GM19395 (cell line): ENCODE results near the gene HOXA3.

Source experiments
- ATAC-seq: cut with Tn5 transposase; IDR thresholded peaks from one replicate; pipeline ENCODE4 v1.9.1; 2021; ENCODE audit warnings: mild to moderate bottlenecking, moderate library complexity; ENCODE audit not compliant: unreplicated experiment

Gene HOXA3

GRCh38 chr7:27116962-27117886 lies 35.2 kb downstream of the HOXA3 start:
- no peak for ATAC-seq

- no peak for ATAC-seq
Observed at GRCh38 chr7:27116031-27116961, 36.1 kb downstream of the HOXA3 start.

- ATAC-seq: no peak
Observed at GRCh38 chr7:27115221-27116026, 37.0 kb downstream of the HOXA3 start.

- no peak for ATAC-seq
Observed at GRCh38 chr7:27114881-27115220, 37.5 kb downstream of the HOXA3 start.

- ATAC-seq: no peak
Observed at GRCh38 chr7:27113991-27114769, 38.2 kb downstream of the HOXA3 start.

GRCh38 chr7:27112955-27113949 lies 39.1 kb downstream of the HOXA3 start:
- ATAC-seq: no peak

GRCh38 chr7:27112361-27112760 lies 40.0 kb downstream of the HOXA3 start:
- no peak for ATAC-seq

GRCh38 chr7:27111751-27112277 lies 40.6 kb downstream of the HOXA3 start:
- ATAC-seq: no peak

- ATAC-seq: no peak
Observed at GRCh38 chr7:27111042-27111750, 41.2 kb downstream of the HOXA3 start.

- no peak for ATAC-seq
Observed at GRCh38 chr7:27110186-27111031, 42.0 kb downstream of the HOXA3 start.

GRCh38 chr7:27109466-27110185 lies 42.8 kb downstream of the HOXA3 start:
- ATAC-seq: no peak

GRCh38 chr7:27108390-27109127 lies 43.8 kb downstream of the HOXA3 start:
- ATAC-seq: no peak

- ATAC-seq: no peak
Observed at GRCh38 chr7:27107391-27108381, 44.7 kb downstream of the HOXA3 start.

- no peak for ATAC-seq
Observed at GRCh38 chr7:27106901-27107240, 45.5 kb downstream of the HOXA3 start.
